Measurements from ENCODE around the gene KLRB1. TPM values are rescaled to one million over a fixed set of nuclear protein-coding genes. Genes with fewer than 3 reads are reported as not detected.
"Not testable (repeated sequence)": the region's sequence is repeated elsewhere in the genome, so short reads cannot be mapped to it uniquely, and the experiment has no call there.

KLRB1 gene
- not detected for polyA plus RNA-seq (2012; ENCODE audit: low read depth, missing spikeins)

- FAIRE-seq (no peak), DNase-seq (ENCODE audit: insufficient read length, low spot score) (no peak)
- TF ChIP-seq POU2F2 (IDR thresholded peaks at IDR 0.05; ENCODE audit: low read depth, low read length) (no peak), SPI1 (IDR thresholded peaks at IDR 0.05; ENCODE audit: low read depth, low read length) (no peak), POLR2AphosphoS5 (IDR thresholded peaks at IDR 0.05; ENCODE audit: low read depth, low read length) (no peak), TAF1 (IDR thresholded peaks at IDR 0.05; ENCODE audit: low read depth, low read length) (no peak), PAX5 (IDR thresholded peaks at IDR 0.05; ENCODE audit: insufficient read depth, low read length, severe bottlenecking) (no peak), POLR2A (IDR thresholded peaks at IDR 0.05; ENCODE audit: low read depth, low read length) (no peak)
Observed at GRCh38 chr12:9607716-9608115, at the start of gene KLRB1. KLRB1 (minus strand) TSS chr12:9607916; CDS start chr12:9607839, 77 bp downstream.

- FAIRE-seq, result peak; percentile 86
- TF ChIP-seq TAF1 (IDR thresholded peaks at IDR 0.05; ENCODE audit: low read depth, low read length) (no peak), SPI1 (IDR thresholded peaks at IDR 0.05; ENCODE audit: low read depth, low read length) (peak; percentile 69)
- no peak for DNase-seq (ENCODE audit: insufficient read length, low spot score)
Observed at GRCh38 chr12:9651265-9651729, 43.6 kb upstream of the KLRB1 start.

GRCh38 chr12:9650151-9650576 is 42.4 kb upstream of the KLRB1 start:
- no peak for DNase-seq (ENCODE audit: insufficient read length, low spot score)
- TF ChIP-seq SPI1 (IDR thresholded peaks at IDR 0.05; ENCODE audit: low read depth, low read length) (no peak), POLR2AphosphoS5 (IDR thresholded peaks at IDR 0.05; ENCODE audit: low read depth, low read length) (peak; percentile 34; the same call in 1 of the 2 replicates), POU2F2 (IDR thresholded peaks at IDR 0.05; ENCODE audit: low read depth, low read length) (no peak), POLR2A (IDR thresholded peaks at IDR 0.05; ENCODE audit: low read depth, low read length) (no peak), TAF1 (IDR thresholded peaks at IDR 0.05; ENCODE audit: low read depth, low read length) (no peak), PAX5 (IDR thresholded peaks at IDR 0.05; ENCODE audit: insufficient read depth, low read length, severe bottlenecking) (no peak)
- peak; percentile 33 for FAIRE-seq

- FAIRE-seq (no peak), DNase-seq (ENCODE audit: insufficient read length, low spot score) (no peak)
- TF ChIP-seq POLR2A (IDR thresholded peaks at IDR 0.05; ENCODE audit: low read depth, low read length), result no peak
- TF ChIP-seq SPI1 (IDR thresholded peaks at IDR 0.05; ENCODE audit: low read depth, low read length), result peak; percentile 63
Observed at GRCh38 chr12:9649532-9649940, 41.8 kb upstream of the KLRB1 start.

GRCh38 chr12:9648701-9649531 is 41.2 kb upstream of the KLRB1 start:
- no peak for TF ChIP-seq SPI1 (IDR thresholded peaks at IDR 0.05; ENCODE audit: low read depth, low read length)
- TF ChIP-seq POLR2AphosphoS5 (IDR thresholded peaks at IDR 0.05; ENCODE audit: low read depth, low read length), result peak; percentile 12; the same call in 1 of the 2 replicates
- no peak for DNase-seq (ENCODE audit: insufficient read length, low spot score)
- peak; percentile 31 for FAIRE-seq

GRCh38 chr12:9647825-9648700 is 40.3 kb upstream of the KLRB1 start:
- TF ChIP-seq POU2F2 (IDR thresholded peaks at IDR 0.05; ENCODE audit: low read depth, low read length) (peak; percentile 39; the same call in 1 of the 2 replicates), SPI1 (IDR thresholded peaks at IDR 0.05; ENCODE audit: low read depth, low read length) (peak; percentile 56), TAF1 (IDR thresholded peaks at IDR 0.05; ENCODE audit: low read depth, low read length) (peak; percentile 67; the same call in 1 of the 2 replicates), POLR2AphosphoS5 (IDR thresholded peaks at IDR 0.05; ENCODE audit: low read depth, low read length) (peak; percentile 57; the same call in 1 of the 2 replicates), POLR2A (IDR thresholded peaks at IDR 0.05; ENCODE audit: low read depth, low read length) (no peak), PAX5 (IDR thresholded peaks at IDR 0.05; ENCODE audit: insufficient read depth, low read length, severe bottlenecking) (peak; percentile 93)
- peak; percentile 96 for FAIRE-seq

GRCh38 chr12:9646794-9647781 is 39.4 kb upstream of the KLRB1 start:
- no peak for TF ChIP-seq POLR2A (IDR thresholded peaks at IDR 0.05; ENCODE audit: low read depth, low read length)
- no peak for TF ChIP-seq TAF1 (IDR thresholded peaks at IDR 0.05; ENCODE audit: low read depth, low read length)
- TF ChIP-seq POLR2AphosphoS5 (IDR thresholded peaks at IDR 0.05; ENCODE audit: low read depth, low read length), result 0 out of 2 replicates have a peak, but pooled peaks have one; percentile 5
- FAIRE-seq (peak; percentile 63), DNase-seq (ENCODE audit: insufficient read length, low spot score) (no peak)

More at GRCh38 chr12:9647825-9648700, 40.3 kb upstream of the KLRB1 start:
- DNase-seq (ENCODE audit: insufficient read length, low spot score), result peak; percentile 57

- not testable (repeated sequence) for FAIRE-seq; DNase-seq (ENCODE audit: insufficient read length, low spot score)
Observed at GRCh38 chr12:9644985-9645551, 37.4 kb upstream of the KLRB1 start.

GRCh38 chr12:9643266-9643660 is 35.5 kb upstream of the KLRB1 start:
- TF ChIP-seq SPI1 (IDR thresholded peaks at IDR 0.05; ENCODE audit: low read depth, low read length) (no peak), POU2F2 (IDR thresholded peaks at IDR 0.05; ENCODE audit: low read depth, low read length) (no peak), TAF1 (IDR thresholded peaks at IDR 0.05; ENCODE audit: low read depth, low read length) (no peak), POLR2AphosphoS5 (IDR thresholded peaks at IDR 0.05; ENCODE audit: low read depth, low read length) (no peak), PAX5 (IDR thresholded peaks at IDR 0.05; ENCODE audit: insufficient read depth, low read length, severe bottlenecking) (no peak), POLR2A (IDR thresholded peaks at IDR 0.05; ENCODE audit: low read depth, low read length) (no peak)
- no peak for FAIRE-seq
- no peak for DNase-seq (ENCODE audit: insufficient read length, low spot score)

All from GM12891 (cell line).